A673 (cell line): ENCODE data around the gene CTNNA2.

Experiments
- EZH2 ChIP-seq: fragments of 200-600 bp; sonication (generic); IDR thresholded peaks from 2 replicates; pipeline ENCODE4 v1.6.1; 2017; ENCODE audit warnings: borderline replicate concordance, low read depth, mild to moderate bottlenecking, mixed read lengths, antibody characterized with exemption, low read length; ENCODE audit not compliant: poor library complexity, severe bottlenecking
- TF ChIP-seq, protein P1 (sequence below): fragments of 300-800, 200-600 bp; sonication (generic); conservative IDR thresholded peaks from 2 replicates; pipeline ENCODE4 v1.5.1; 2017; ENCODE audit warnings: low read depth, mild to moderate bottlenecking, antibody characterized with exemption, low read length, moderate library complexity, mixed read lengths

DNA sequence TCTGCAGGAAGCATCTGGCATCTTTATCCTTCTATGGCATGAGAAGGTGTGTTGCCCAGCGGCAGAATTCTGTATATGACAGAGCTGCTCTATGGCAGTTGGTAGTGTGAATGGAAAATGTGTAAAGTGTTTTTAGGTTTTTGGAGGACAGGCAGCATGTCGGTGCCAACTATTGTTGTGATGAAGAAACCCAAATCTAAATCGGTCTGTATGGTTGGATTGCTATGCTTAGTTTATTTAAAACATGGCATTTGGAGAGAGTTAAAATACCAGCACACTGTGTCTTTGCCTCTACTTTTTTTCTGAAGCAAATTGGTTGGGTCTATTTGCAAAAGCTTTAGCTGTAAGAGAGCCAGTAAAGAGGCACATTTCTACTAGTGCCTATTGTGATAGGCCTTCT, 136.7 kb downstream of the CTNNA2 start:
- TF ChIP-seq, protein P1, sequence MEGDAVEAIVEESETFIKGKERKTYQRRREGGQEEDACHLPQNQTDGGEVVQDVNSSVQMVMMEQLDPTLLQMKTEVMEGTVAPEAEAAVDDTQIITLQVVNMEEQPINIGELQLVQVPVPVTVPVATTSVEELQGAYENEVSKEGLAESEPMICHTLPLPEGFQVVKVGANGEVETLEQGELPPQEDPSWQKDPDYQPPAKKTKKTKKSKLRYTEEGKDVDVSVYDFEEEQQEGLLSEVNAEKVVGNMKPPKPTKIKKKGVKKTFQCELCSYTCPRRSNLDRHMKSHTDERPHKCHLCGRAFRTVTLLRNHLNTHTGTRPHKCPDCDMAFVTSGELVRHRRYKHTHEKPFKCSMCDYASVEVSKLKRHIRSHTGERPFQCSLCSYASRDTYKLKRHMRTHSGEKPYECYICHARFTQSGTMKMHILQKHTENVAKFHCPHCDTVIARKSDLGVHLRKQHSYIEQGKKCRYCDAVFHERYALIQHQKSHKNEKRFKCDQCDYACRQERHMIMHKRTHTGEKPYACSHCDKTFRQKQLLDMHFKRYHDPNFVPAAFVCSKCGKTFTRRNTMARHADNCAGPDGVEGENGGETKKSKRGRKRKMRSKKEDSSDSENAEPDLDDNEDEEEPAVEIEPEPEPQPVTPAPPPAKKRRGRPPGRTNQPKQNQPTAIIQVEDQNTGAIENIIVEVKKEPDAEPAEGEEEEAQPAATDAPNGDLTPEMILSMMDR = no peak
- no peak for TF ChIP-seq EZH2
